Stimulated activated naive CD8-positive, alpha-beta T cell treated with anti-CD3 and anti-CD28 coated beads, Interleukin-15, Interleukin-2, amounts not matched to agents 100 U/mL and 50 U/mL, for 24 hours (primary cell): ENCODE results near the gene MICALL1.
A peak's percentile ranks its signal among the peaks of the same experiment; 100 is the strongest.

ENCODE experiments used
- ATAC-seq: fragments of 150-1000 bp; cut with Tn5 transposase; one replicate; pipeline ENCODE4 v1.10.0; 2021
- DNase-seq: peaks from one replicate; pipeline ENCODE4 v3.0.0; 2021

Gene MICALL1, protein sequence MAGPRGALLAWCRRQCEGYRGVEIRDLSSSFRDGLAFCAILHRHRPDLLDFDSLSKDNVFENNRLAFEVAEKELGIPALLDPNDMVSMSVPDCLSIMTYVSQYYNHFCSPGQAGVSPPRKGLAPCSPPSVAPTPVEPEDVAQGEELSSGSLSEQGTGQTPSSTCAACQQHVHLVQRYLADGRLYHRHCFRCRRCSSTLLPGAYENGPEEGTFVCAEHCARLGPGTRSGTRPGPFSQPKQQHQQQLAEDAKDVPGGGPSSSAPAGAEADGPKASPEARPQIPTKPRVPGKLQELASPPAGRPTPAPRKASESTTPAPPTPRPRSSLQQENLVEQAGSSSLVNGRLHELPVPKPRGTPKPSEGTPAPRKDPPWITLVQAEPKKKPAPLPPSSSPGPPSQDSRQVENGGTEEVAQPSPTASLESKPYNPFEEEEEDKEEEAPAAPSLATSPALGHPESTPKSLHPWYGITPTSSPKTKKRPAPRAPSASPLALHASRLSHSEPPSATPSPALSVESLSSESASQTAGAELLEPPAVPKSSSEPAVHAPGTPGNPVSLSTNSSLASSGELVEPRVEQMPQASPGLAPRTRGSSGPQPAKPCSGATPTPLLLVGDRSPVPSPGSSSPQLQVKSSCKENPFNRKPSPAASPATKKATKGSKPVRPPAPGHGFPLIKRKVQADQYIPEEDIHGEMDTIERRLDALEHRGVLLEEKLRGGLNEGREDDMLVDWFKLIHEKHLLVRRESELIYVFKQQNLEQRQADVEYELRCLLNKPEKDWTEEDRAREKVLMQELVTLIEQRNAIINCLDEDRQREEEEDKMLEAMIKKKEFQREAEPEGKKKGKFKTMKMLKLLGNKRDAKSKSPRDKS

DNA sequence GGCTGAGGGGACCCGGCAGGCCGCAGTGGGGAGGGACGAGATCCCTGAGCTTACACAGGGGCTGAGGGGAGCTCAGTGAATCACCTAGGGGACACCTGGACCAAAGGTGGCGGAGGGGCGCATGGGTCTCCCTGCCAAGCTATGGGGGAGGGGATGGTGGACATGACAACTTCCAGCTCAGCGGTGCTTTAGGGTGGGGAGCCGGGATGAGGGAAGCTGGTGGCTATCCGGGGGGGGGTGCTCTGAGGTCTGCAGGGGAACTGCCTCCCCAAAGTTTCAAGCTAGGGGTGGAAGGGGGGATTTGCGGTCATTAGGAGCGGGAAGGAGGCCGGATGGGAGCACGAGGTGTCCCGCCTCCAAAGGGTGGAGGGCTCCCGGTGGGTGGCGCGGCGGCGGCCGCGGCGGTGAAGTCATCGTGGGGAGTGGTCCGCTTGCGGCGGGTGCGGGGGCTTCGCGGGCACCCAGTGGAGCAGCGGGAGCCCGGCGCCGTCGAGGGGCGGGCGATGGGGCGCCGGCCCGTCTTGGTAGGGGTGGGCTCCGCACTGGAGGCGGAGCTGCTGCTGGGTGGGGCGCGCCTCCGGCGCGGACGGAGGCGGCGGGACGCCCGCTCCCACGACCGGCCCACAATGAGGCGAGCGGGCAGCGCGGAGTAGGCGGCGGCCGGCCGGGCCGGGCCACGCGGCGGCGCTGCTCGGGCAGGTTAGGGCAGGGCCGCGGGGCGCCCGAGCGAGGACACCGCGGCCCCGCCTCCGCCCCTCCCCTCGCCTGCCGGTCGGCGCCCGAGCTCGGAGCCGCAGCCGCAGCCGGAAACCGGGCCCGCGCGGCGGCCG is at the start of gene MICALL1:
MICALL1 (plus strand) TSS at position 764 of the 830 bp plus-strand sequence. CDS start 126 bp downstream, outside the sequence.
- ATAC-seq = peak; percentile 83
- peak; percentile 79 for DNase-seq

DNA sequence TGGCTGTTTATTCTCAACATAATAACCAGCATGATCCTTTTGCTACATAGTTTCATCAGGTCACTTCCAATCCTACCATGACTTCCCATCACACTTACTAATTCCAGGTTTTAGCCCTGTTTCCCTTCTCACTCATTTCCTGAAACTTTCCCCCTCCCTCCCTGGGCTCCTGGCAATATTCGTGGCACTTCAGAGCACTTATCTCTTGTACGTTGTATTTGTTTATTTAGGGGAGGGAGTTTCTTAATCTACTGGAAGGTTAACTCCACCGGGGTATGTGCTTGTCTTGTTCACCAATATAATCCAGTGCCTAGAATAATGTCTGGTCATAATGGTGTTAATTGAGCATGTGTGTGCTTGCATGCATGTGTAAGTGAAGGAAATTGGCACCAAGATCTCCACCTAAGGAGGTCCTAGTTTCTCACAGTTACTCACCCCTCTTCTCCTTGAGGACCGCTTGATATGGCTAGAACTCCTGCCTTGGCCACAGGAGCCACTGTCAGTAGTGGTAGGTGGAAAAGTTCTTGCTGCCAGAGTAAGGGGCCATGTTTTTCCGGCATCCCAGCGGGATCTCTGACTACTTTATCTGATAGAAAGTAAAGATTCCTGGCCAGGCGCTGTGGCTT is 45.2 kb upstream of the MICALL1 start:
- DNase-seq (no peak), ATAC-seq (no peak)

DNA sequence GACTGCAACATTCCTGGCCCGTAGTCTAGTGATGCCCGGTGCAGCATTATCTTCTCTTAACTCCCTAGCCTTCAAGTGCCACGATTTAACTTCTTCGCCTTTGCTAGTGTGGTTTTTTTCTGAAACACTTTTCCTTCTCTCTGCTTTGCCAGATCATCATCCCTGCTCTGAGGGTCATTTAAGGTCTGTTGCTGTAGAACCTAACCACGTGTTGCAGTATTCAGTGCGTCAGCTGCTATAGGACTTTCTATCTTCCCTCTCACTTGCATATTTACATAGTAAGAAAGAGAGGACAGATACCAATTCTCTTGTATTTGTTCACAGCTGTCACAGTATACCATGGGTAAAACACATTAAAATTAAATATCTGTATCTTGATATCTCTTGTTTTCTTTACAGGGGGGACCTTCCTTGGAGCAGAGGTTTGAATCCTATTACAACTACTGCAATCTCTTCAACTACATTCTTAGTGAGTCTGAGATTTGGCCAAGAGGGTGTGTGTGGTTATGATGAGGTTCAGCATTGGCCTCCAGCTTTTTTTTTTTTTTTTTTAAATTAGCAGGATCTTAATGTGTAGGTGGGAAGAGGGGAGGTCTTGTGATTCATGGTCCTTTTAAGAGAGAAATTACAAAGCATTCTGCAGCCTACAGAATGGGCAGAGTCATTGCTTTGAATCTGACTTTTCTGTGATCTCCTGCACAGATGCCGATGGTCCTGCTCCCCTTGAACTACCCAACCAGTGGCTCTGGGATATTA is 43.3 kb upstream of the MICALL1 start:
- DNase-seq (no peak), ATAC-seq (peak; percentile 28)

DNA sequence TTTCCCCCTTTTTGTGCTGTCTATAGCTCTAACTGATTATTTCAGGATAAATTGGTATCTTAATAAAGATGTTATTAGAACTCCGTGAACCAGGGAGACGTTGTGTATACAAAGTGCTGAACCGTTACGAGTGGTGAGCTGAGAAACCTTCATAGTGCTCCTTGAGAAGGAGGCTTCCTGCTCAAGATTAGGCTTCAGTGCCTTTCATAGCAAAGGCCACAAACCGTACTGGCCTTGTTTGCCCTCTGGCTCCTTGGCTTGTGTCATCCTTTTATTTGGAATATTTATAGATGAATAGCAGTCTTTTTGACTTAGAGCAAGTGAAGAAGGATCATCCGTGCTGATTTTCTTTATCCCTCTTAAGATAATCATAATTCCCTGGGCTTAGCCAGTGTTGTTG is 40.6 kb upstream of the MICALL1 start:
- no peak for ATAC-seq
- DNase-seq = no peak

DNA sequence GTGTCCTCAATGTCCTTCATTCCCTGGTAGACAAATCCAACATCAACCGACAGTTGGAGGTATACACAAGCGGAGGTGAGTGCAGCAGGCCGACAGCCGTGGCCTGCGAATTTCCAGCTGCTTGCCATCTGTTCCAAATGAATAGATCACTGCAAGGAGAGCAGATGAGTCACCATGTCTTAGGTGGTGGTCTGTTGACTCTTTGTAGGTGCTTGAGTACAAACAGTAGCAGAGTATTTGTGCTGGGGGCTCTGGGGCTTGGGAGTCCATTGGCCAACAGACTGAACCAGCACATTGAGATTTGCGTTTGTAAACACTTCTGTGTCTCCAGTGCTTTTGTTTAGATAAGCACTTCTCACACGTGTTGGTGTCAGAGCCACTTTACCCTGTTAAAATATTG is 35.8 kb upstream of the MICALL1 start:
- ATAC-seq (no peak), DNase-seq (no peak)

DNA sequence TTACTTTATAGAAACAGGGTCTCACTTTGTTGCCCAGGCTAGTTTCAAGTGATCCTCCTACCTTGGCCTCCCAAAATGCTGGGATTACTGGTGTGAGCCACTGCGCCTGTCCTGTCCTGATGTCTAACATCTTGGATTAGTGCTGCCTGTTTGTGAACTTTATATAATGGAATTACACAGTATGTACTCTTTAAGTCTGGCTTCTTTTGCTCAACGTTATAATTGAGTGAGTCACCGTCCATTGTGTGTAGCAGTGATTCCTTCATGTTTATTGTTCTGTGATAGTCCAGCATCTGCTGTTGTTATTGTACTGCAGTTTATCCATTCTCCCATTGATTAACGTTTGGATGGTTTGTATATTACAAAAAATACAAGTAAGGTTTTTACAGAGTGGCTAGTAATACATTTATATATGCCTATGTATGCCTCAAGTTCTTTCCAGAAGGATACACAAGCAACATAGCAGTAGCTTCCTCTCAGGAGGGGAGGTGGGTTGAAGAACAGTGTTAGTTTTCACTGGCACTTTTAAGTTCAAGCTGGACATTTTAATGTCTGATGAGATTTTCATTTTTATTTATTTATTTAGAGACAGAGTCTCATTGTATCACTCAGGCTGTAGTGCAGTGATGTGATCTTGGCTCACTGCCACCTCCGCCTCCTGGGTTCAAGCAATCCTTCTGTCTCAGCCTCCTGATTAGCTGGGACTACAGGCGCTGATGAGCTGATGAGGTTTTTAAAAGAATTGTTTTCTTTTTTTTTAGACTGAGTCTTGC is 25.2 kb upstream of the MICALL1 start:
- no peak for ATAC-seq
- no peak for DNase-seq

DNA sequence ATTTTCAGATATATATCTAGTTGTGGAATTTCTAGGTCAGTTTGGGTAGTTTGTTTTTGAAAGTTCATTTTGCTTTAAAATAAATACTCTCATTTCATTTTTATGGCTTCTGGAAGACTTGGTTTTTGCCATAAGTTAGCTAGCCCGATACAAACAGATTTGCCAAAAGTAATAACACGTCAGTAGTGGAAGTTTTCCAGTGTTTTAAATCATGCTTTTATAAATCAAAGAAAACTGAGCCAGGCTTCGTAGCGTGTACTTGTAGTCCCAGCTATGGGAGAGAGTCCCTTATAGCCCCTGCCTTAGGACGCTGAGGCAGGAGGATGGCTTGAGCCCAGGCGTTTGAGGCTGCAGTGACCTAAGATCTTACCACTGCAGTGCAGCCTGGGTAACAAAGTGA is 21.7 kb upstream of the MICALL1 start:
- DNase-seq (no peak), ATAC-seq (no peak)

DNA sequence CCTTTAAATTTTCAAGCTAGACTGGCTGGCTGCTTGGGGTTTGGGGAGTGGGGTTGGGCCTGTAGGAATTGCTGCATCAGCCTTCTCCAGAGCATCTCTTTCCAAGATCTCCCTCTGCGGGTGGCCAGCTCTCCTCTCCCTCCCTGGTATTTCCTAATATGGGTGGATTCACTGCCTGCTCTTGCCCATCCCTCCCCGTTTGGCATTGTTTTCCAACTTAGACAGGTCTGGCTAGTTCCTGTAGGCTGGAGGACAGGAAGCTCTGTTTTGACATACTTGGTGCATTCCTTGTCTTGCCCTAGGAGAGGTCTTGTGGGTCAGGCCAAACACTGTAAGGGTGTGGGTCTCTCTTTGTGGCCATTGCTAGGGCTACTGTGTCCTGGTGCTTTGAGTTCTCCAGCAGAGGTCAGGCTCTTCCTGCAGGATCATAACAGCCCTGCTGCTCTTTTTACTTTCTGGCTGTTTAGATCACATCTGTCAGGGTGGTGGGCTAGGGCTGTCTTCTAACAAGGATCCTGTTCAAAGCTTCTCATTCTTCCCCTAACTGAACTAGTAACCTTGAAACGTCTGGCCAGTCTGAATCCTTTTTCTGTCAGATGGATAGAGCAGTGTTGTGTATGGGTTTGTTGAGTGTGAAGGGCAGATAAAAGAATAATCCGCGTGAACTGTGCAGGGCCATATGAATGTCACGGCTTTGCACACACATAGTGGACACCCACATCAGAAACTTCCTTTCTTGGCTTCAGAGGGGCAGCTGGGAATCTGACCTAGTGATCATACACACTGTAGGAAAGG is 18.3 kb upstream of the MICALL1 start:
- DNase-seq (no peak), ATAC-seq (no peak)

DNA sequence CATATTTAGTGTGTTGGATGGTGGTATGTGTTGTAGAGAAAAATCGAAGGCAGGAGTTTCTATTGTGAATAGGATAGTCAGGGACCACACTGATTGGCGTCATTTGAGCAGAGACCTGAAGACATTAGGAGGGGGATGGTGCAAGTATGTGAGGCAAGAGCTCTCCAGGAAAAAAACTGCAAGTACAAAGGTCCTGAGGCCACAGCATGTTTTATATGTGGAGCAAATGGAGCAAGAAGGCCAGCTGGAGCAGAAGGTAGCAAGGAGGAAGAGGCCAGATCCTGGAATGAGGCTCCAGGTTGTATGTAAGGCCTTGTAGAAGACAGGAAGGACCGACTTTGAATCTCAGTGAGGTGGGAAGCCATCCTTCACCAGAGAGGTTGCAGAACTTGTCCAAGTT is 14.2 kb upstream of the MICALL1 start:
- DNase-seq = no peak
- no peak for ATAC-seq

DNA sequence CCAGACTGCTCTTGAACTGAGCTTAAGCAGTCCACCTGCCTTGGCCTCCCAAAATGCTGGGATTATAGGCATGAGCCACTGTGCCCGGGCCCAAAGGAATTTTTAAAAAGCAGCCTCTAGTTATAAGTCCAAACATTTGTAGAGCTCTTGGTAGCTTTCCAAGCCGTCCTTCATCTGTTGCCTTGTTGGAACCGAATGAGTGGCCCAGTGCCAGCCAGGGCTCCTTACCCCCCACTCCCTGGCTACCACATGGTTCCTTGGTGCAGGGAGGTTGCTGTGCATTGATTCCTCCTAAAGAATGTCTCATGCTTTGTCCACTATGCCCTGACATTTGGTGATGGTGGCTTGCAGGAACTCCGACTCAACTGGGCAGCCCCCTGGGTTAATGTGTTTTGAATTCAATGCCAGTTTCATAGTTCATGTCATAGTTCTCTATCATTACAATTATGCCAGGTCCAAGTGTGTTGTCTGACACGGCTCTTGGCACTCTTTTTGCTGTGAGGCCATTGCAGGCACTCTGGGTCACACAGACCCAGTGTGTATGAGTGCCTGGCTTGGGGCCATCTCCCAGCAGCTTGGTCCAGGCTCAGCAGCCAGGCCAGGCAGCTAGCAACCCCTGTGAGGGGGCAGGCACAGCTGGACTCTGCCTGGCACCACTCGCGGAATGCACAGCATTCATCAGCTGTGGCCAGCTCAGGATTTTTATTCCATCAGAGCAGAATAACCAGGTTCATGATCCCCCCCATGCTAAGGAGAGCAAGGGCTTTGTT is 13.3 kb upstream of the MICALL1 start:
- no peak for ATAC-seq
- no peak for DNase-seq

DNA sequence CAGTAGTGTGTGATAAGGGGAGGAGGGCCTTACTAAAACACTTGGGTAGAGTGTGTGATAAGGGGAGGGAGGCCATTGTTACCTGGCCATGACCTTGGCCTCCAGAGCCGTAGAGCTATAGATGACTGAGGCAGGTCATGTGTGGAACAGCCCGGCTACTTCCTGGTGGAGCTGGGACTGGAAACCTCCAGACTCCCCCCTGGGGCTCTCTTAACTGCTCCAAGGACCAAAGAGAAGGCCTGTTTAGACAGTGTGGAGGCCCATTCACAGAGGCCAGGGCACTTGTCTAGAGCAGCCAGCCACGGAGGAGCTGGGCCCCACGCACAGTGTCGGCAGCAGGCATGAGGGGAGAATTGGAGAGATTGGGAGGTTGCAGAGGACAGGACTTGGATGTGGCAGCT is 12.5 kb upstream of the MICALL1 start:
- no peak for DNase-seq
- ATAC-seq = no peak

DNA sequence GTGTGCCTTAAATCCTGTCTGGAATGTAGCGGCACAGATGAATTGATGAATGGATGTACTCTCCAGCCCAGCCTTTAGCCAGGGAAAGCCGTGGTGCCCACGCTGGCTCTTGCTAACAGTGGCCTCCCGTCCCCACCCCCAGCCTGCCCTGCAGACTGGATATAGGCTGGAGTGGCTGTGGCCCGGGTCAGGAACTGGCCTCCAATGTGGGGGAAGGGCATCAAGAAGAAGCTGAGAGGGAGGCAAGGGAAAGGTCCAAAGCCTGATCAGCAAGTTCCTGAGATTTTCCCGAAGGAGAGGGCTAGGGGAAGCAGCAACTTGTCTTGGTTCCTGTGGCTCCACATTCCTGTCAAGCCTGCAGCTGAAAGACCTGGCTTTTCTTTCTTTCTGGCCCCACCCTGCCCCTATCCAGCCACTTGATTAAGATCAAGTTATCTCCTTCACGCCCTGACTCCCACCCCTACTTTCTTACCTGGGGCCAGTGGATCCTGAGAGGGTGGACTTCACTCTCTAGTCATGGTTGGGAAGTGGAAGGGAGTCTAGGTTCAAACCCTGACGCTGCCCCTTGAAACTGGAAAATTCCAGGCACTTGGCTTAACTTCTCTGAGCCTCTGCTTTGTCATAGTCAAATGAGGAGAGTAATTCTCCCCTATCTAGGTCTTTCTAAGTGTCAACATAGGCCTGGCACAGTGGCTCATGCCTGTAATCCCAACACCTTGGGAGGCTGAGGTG is 11.0 kb upstream of the MICALL1 start:
- no peak for ATAC-seq
- DNase-seq = no peak

DNA sequence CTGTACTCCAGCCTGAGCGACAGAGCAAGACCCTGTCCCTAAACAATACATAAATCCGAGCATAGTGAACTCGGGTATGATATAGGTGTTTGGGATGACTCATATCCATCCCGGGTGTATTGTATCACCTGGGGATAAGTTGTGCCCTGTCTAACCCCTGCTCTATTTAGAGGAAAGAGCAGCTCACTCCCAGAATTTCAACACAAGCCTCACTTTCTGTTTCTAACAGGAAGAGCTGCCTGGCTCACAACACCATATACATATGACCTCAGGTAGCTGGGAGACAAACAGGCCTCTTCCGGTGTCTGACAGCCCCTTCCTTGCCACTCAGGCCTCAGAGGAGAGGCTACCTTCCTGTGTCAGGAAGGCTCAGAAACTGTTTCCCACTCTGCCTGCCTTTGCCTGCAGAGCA is 9.9 kb upstream of the MICALL1 start:
- ATAC-seq = peak; percentile 79
- peak; percentile 28 for DNase-seq

DNA sequence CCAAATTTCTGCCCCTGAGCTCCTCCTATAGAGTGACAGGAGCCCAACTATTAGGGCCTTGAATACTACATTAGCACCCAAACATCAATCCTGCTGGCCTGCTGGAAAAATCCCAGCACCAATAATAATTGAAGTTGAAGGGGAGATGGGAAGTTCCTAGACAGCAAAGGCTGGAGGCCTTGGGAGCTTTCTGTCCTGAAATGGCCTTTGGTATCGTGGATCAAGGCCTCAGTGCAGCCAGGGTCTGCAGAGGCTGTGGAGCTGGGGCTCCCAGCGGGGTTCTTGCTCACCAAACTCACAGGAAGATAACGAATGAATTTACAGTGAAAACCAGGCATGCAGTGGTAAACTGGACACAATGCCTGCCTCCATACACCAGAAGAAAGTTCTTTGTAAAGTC is 9.2 kb upstream of the MICALL1 start:
- ATAC-seq = no peak

DNA sequence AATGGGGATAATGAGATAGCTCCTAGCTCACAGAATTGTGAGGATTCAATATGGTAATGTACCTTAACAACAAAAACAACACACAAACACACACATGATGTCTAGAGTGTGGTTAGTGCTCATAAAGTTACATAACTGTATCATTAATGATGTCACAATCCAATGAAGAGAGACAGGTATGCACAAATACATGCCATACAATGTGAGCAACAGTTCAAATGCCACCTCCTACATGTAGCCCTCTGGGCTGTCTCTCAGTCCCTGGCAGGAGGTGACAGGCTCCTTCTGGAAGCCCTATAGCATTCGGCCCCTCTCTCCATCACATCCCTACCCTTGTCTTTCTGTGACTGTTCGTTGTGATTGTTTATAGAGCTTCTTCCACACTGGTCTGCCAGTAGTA is 8.3 kb upstream of the MICALL1 start:
- DNase-seq = no peak
- no peak for ATAC-seq

More for the DNA sequence above, 9.2 kb upstream of the MICALL1 start:
- DNase-seq = no peak

DNA sequence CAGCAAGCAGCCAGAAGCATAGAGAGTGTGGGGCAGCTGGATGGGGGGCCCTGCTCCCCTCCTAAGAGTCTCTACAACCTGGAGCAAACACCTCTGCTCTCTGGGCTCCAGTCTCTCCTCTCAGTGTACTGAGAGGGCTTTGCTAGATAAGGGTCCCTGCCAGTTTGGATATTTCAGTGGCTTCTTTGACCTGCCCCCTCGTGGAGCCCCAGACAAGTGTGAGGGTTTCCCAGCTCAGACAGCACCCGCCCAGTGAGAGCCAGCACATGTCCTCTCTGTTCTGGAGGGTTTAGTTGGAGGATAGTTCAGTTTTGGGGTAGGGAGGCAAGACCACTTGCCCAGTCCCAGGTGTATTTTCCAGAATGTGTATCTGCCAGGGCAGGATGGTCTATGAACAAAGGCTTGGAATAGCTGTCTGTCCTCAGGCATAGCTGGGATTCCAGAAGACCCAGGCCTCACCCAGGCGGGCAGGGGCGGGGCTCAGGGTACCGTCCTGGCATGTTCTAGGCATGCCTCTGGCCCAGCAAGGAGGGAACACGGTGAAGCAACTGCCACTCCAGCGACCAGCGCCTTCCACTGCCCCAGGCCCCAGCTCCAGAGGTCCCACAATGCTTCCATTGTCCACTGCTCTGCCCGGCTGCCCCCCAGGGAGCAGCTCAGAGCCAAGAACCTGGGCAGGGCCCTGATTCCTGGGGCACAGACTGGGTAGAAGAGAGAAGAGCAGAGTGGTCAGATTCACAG is 7.5 kb upstream of the MICALL1 start:
- ATAC-seq (no peak), DNase-seq (no peak)
